Epithelial cell of proximal tubule (primary cell): ENCODE results near the gene TUBB1. TPM values are rescaled to one million over a fixed set of nuclear protein-coding genes. Genes with fewer than 3 reads are reported as not detected.

Source experiments
- DNase-seq: peaks from one replicate; pipeline ENCODE4 v3.0.0-alpha.2; 2011; ENCODE audit warnings: low read depth
- H3K4me3 ChIP-seq: 2 replicates; pipeline ENCODE4 v1.5.1; 2011; ENCODE audit warnings: low read depth, mild to moderate bottlenecking, low read length
- total RNA-seq: library from RNA; depleted of rRNA; stranded (reverse); fragments of >200 nt; gene quantifications from 2 replicates; pipeline ENCODE4 v1.2.3, GENCODE V29; 2015
- TF ChIP-seq, protein P1 (sequence below): conservative IDR thresholded peaks from 2 replicates; pipeline ENCODE4 v1.5.1; 2012; ENCODE audit warnings: low read depth, mild to moderate bottlenecking, low read length

TUBB1 gene
- total RNA-seq, 1 donor from 2014 or later: not detected

DNA sequence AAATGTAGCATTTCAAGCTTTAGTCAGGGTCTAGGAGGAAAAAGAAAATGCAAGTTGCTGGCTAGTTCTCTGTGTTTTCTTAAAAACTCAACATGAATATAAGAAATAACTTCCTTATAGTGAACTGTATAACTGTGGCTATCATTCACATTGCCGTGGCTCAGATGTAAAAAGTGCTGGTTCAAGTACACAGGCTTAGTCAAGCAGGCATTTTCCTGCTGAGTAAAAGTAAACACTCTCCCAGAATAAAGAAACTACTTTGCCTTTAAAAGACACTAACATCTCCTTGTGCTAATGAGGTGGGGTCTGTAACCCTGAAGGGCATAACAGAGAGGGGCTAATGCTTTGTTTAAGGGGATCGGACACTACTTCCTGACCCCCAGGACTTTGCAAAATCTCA, 9.6 kb downstream of the TUBB1 start:
- peak overlapping the region; percentile 27 for H3K4me3 ChIP-seq
- TF ChIP-seq, protein P1, sequence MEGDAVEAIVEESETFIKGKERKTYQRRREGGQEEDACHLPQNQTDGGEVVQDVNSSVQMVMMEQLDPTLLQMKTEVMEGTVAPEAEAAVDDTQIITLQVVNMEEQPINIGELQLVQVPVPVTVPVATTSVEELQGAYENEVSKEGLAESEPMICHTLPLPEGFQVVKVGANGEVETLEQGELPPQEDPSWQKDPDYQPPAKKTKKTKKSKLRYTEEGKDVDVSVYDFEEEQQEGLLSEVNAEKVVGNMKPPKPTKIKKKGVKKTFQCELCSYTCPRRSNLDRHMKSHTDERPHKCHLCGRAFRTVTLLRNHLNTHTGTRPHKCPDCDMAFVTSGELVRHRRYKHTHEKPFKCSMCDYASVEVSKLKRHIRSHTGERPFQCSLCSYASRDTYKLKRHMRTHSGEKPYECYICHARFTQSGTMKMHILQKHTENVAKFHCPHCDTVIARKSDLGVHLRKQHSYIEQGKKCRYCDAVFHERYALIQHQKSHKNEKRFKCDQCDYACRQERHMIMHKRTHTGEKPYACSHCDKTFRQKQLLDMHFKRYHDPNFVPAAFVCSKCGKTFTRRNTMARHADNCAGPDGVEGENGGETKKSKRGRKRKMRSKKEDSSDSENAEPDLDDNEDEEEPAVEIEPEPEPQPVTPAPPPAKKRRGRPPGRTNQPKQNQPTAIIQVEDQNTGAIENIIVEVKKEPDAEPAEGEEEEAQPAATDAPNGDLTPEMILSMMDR: no peak
- no peak for DNase-seq

- no peak for DNase-seq
- peak overlapping the region; percentile 87 for H3K4me3 ChIP-seq
- TF ChIP-seq, protein P1: no peak
These were observed 11.8 kb downstream of the TUBB1 start for GRCh38 chr20:59030911-59031563.

- peak overlapping the region; percentile 87 for H3K4me3 ChIP-seq
- no peak for DNase-seq
These were observed 12.4 kb downstream of the TUBB1 start for GRCh38 chr20:59031564-59032022.

GRCh38 chr20:59032023-59032712, 12.9 kb downstream of the TUBB1 start, which contains the start of gene ATP5F1E:
Gene ATP5F1E, minus strand, starts transcription at chr20:59032335. Its CDS starts 84 bp downstream, at chr20:59032251.
- H3K4me3 ChIP-seq: peak within 1 kb of the TSS; percentile 87
- TF ChIP-seq, protein P1: no peak
- DNase-seq: peak; percentile 29

More at GRCh38 chr20:59031564-59032022, 12.4 kb downstream of the TUBB1 start:
- TF ChIP-seq, protein P1: no peak

GRCh38 chr20:59032713-59033059, 13.5 kb downstream of the TUBB1 start:
- DNase-seq: no peak
- TF ChIP-seq, protein P1: peak; percentile 6
- H3K4me3 ChIP-seq: peak overlapping the region; percentile 87

DNA sequence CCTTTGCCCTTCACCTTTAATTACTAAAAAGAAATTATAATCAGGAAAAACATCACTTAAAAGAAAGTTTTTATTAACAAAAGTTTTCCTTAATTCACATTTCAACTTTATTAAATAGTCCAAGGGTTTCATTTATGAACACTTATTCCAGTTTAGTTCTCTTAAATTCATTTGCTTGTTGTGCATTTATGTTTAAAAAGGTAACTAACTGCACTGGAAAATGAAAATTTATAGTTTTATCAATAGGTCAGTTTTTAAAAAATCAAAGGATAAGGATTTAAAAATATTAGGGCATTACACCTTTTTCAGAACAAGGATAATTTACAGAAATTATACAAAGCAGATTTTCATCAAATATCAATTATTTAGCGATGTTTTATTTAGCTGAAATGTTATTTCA, 13.9 kb downstream of the TUBB1 start:
- H3K4me3 ChIP-seq: peak overlapping the region; percentile 87
- DNase-seq: no peak
- TF ChIP-seq, protein P1: no peak
